Thyroid gland (tissue), 4 donors: ENCODE data around the gene EI24.

ENCODE experiments used
- CTCF ChIP-seq, 6 experiments: fragments of 200-600 bp in 3 of 6; fragments of 450-650 bp in 3 of 6; sonication (generic) in 3 of 6; IDR thresholded peaks; one replicate each; pipeline ENCODE4 v1.5.1; 2016 to 2019; ENCODE audit warnings: antibody characterized with exemption in 6 of 6, mild to moderate bottlenecking in 2 of 6, inconsistent platforms in 1 of 6, moderate library complexity in 1 of 6
- POLR2A ChIP-seq, 2 donors: fragments of 450-650 bp; IDR thresholded peaks; one replicate each; pipeline ENCODE4 v1.6.1; 2017; ENCODE audit warnings: antibody characterized with exemption in 2 of 2, mild to moderate bottlenecking in 2 of 2, moderate library complexity in 1 of 2

- TF ChIP-seq CTCF (IDR thresholded peaks at IDR 0.05) (no peak), POLR2A (IDR thresholded peaks at IDR 0.05) (no peak)
These were observed 14.2 kb downstream of the EI24 start for GRCh38 chr11:125583496-125583895.
